SKM-1 treated with dmso at 0.1 percent for 144 hours (cell line): ENCODE results near the gene ZMYND19.
"Not testable (repeated sequence)": the region's sequence is repeated elsewhere in the genome, so short reads cannot be mapped to it uniquely, and the experiment has no call there.

ENCODE experiments used
- DNase-seq: peaks from one replicate; lab custom pipeline; 2025; ENCODE audit not compliant: unreplicated experiment; lab: John Stamatoyannopoulos, UW

The ZMYND19 gene

GRCh38 chr9:137564134-137564533 is 26.2 kb downstream of the ZMYND19 start:
- DNase-seq, result no peak

GRCh38 chr9:137558127-137558526 is 32.2 kb downstream of the ZMYND19 start:
- no peak for DNase-seq

- DNase-seq, result no peak
Measured at GRCh38 chr9:137556069-137556838, 34.1 kb downstream of the ZMYND19 start.

GRCh38 chr9:137555179-137555578 is 35.1 kb downstream of the ZMYND19 start:
- DNase-seq, result no peak

GRCh38 chr9:137554349-137554748 is 36.0 kb downstream of the ZMYND19 start:
- DNase-seq, result no peak

- not testable (repeated sequence) for DNase-seq
Measured at GRCh38 chr9:137553654-137554053, 36.7 kb downstream of the ZMYND19 start.

GRCh38 chr9:137552022-137552768 is 38.1 kb downstream of the ZMYND19 start:
- no peak for DNase-seq

GRCh38 chr9:137551264-137552021 is 38.9 kb downstream of the ZMYND19 start, which contains the start of gene MRPL41:
TSS of gene MRPL41 (plus strand) at chr9:137551879. CDS start at chr9:137552082, 203 bp downstream.
- DNase-seq, result peak; percentile 80

GRCh38 chr9:137550958-137551263 is 39.4 kb downstream of the ZMYND19 start:
- DNase-seq, result not testable (repeated sequence)

- DNase-seq, result peak; percentile 73
Measured at GRCh38 chr9:137550231-137550621, 40.1 kb downstream of the ZMYND19 start, which contains the start of gene PNPLA7. TSS of gene PNPLA7 (minus strand) at chr9:137550402. CDS start at chr9:137550197, 205 bp downstream.

GRCh38 chr9:137547687-137548543 is 42.4 kb downstream of the ZMYND19 start:
- no peak for DNase-seq

- DNase-seq, result no peak
Measured at GRCh38 chr9:137545123-137545522, 45.2 kb downstream of the ZMYND19 start.

- DNase-seq, result no peak
Measured at GRCh38 chr9:137544176-137544760, 46.0 kb downstream of the ZMYND19 start.

- DNase-seq, result no peak
Measured at GRCh38 chr9:137543237-137543963, 46.9 kb downstream of the ZMYND19 start.

- DNase-seq, result no peak
Measured at GRCh38 chr9:137542486-137542885, 47.8 kb downstream of the ZMYND19 start.

- no peak for DNase-seq
Measured at GRCh38 chr9:137540536-137540935, 49.8 kb downstream of the ZMYND19 start.

- no peak for DNase-seq
Measured at GRCh38 chr9:137538058-137538457, 52.3 kb downstream of the ZMYND19 start.

GRCh38 chr9:137536594-137537131 is 53.6 kb downstream of the ZMYND19 start:
- not testable (repeated sequence) for DNase-seq

GRCh38 chr9:137535120-137535428 is 55.2 kb downstream of the ZMYND19 start:
- DNase-seq, result no peak
